ENCODE measurements around the gene TRIM25. TPM values are rescaled to one million over a fixed set of nuclear protein-coding genes. Genes with fewer than 3 reads are reported as not detected.
"Not testable (repeated sequence)": the region's sequence is repeated elsewhere in the genome, so short reads cannot be mapped to it uniquely, and the experiment has no call there.

Gene TRIM25, protein sequence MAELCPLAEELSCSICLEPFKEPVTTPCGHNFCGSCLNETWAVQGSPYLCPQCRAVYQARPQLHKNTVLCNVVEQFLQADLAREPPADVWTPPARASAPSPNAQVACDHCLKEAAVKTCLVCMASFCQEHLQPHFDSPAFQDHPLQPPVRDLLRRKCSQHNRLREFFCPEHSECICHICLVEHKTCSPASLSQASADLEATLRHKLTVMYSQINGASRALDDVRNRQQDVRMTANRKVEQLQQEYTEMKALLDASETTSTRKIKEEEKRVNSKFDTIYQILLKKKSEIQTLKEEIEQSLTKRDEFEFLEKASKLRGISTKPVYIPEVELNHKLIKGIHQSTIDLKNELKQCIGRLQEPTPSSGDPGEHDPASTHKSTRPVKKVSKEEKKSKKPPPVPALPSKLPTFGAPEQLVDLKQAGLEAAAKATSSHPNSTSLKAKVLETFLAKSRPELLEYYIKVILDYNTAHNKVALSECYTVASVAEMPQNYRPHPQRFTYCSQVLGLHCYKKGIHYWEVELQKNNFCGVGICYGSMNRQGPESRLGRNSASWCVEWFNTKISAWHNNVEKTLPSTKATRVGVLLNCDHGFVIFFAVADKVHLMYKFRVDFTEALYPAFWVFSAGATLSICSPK
- total RNA-seq = 100 to 1,000 TPM; 180 to 181 TPM

DNA sequence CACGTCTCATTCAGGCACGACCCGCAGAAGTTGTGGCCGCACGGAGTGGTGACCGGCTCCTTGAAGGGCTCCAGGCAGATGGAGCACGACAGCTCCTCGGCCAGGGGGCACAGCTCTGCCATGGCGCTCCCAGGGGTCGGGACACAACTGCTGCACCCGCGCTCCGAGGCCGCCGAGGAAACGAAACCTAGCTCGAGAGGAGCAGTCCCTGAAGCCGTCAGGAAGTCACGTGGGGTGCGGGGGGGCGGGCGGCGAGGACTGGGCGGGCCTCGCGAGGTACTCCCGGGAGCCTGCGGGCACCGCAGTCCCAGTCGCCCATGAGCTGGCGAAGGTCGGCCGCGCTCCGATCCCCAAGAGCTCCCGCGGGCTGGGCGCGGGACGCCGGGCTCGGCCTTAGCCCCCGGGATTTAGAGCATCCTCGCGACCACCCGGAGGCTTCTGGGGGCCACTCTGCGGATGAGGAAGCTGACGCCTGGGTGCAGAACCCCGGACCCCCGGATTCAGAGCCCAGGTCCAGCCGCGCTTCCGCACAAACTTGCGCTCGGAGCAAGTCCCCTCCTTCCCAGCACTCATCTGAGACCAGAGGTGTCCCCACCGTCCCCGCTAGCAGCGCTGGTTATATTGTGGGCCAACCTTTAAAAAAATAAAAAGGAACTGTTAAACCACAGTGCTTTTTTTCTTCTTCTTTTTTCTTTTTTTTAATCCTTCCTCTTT, at the start of gene TRIM25:
TSS of gene TRIM25 (minus strand) at position 183 of the 714 bp plus-strand sequence. CDS start at position 122, 61 bp downstream.
- peaks cover 18% of the 10 kb centered on the region for H3K9me3 Mint-ChIP-seq

DNA sequence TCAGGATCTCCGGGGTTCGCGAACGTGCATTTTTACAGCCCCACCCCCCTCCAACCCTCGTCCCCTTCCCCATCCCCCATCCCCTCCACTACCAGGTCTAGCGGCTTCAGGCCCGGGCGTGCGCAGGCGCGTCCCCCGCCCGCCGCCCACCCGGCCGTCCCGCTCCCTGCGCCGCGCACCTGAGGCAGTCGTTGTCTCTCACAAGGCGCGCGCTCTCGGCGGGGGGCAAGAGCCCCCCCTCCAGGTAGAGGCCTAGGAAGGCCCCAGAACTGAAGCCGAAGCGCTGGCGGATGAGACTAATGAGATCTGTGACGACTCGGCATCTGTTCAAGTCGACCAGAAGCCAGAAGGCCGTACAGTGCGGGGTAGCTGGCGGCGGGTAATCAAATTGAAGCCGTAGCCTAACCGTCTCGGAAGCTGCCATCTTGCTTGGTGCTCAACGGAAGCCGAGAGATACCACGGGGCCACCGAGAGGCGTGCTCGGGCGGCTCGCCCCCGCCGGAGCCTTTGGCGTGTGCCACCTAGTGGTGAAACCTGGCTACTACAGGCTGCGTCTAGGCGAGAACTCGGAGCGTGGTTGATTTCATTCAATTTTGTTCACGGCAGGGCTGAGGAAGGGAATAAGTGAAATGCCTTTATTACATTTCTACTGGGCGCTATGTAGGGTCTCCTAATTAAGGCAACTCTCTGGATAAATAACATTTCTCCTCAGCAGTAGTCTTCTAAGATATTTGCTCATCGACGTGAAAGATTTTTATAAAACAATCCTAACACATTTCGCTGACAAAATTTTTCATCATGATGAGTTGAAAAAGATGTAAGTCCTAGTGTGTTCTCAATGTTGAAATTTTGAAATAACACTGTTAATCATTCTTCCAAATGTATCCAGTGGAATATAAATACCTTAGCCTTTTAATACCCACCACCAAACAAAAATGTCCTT, 47.0 kb upstream of the TRIM25 start, which contains the start of gene COIL:
TSS of gene COIL (minus strand) at position 455 of the 943 bp plus-strand sequence. CDS start at position 424, 31 bp downstream.
- Mint-ChIP-seq H3K36me3 (ENCODE audit: low read depth) (peaks cover 4% of the 10 kb centered on the region), H3K27ac (peak within 1 kb of the TSS; percentile 77), H3K4me1 (peaks cover 28% of the 10 kb centered on the region), H3K9me3 (no peaks in the 10 kb centered on the region), H3K27me3 (peaks cover 4% of the 10 kb centered on the region), H3K4me3 (peak within 1 kb of the TSS; percentile 79)
- CTCF ChIA-PET = interaction anchor here (0.6 to 1.6 kb wide), 7 partner anchors 12 to 141 kb away, joined by 3 to 6 read pairs (median 4); partner anchors contain the start of genes C17orf67, DGKE and TRIM25
- peak; percentile 93 for DNase-seq
- POLR2A ChIA-PET = interaction anchor here (0.7 to 2.1 kb wide), 5 partner anchors 14 to 53 kb away, joined by 3 to 15 read pairs (median 3); partner anchors contain the start of genes SCPEP1 and TRIM25

More for the DNA sequence above, at the start of gene TRIM25:
- peak within 1 kb of the TSS; percentile 86 for H3K27ac Mint-ChIP-seq
- ChIA-PET POLR2A (interaction anchor here (0.7 to 2.7 kb wide), 21 partner anchors 8 to 173 kb away, joined by 3 to 8 read pairs (median 4); partner anchors contain the start of gene AKAP1), CTCF (interaction anchor here (0.8 to 1.9 kb wide), 6 partner anchors 23 to 134 kb away, joined by 3 to 8 read pairs (median 4); partner anchors contain the start of gene COIL)
- no peaks in the 10 kb centered on the region for H3K27me3 Mint-ChIP-seq
- DNase-seq = peak; percentile 93
- H3K36me3 Mint-ChIP-seq (ENCODE audit: low read depth) = peaks cover 62% of the 10 kb centered on the region
- H3K4me3 Mint-ChIP-seq = peak within 1 kb of the TSS; percentile 98
- H3K4me1 Mint-ChIP-seq = peaks cover 58% of the 10 kb centered on the region

DNA sequence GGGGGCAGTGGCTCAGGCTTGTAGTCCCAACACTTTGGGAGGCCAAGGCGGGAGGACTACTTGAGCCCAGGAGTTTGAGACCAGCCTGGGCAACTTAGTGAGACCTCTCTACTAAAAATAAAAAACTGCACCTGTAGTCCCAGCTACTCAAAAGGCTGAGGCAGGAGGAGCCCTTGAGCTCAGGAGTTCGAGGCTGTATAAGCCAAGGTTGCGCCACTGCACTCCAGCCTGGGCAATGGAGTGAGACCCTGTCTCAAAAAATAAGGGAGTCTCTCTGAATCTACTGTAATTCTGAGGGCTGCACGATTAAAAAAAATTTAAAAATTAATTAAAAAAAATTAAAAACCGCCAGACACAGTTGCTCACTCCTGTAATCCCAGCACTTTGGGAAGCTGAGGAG, 43.1 kb upstream of the TRIM25 start:
- H3K4me3 Mint-ChIP-seq = no peak overlapping the region
- no peaks in the 10 kb centered on the region for H3K27me3 Mint-ChIP-seq
- H3K27ac Mint-ChIP-seq = no peak overlapping the region
- DNase-seq = no peak
- H3K9me3 Mint-ChIP-seq = no peaks in the 10 kb centered on the region
- CTCF ChIA-PET = interaction anchor here (0.9 to 1.6 kb wide), 2 partner anchors 18 to 177 kb away, joined by 3 read pairs; no protein-coding TSS in a partner anchor
- POLR2A ChIA-PET = no interaction called here
- H3K36me3 Mint-ChIP-seq (ENCODE audit: low read depth) = peaks cover 12% of the 10 kb centered on the region
- peaks cover 23% of the 10 kb centered on the region for H3K4me1 Mint-ChIP-seq

DNA sequence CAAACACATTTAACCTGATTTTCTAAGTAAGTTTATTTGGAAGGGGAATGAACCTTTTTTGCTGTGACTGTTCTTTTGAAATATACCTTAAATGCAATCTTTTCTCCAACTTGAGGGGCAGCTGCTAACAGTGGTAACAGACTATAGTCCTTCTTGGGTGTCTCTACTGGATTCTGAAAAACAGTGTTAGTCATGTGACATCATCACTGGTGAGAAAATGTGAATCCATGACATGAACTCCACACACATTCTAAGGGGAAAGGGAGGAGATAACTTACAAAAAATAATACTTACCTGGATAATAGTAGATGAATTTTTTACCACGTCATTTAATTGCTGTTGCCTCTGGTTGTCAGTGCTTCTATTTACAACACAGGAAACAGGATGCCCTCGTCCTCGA, 35.7 kb upstream of the TRIM25 start:
- Mint-ChIP-seq H3K4me3 (no peak overlapping the region), H3K36me3 (ENCODE audit: low read depth) (peaks cover 40% of the 10 kb centered on the region), H3K27ac (no peak overlapping the region), H3K4me1 (peaks cover 16% of the 10 kb centered on the region), H3K27me3 (no peaks in the 10 kb centered on the region), H3K9me3 (no peaks in the 10 kb centered on the region)
- DNase-seq = no peak
- ChIA-PET POLR2A (interaction anchor here (0.7 kb wide), 1 partner anchor 29 kb away, joined by 3 read pairs; the partner anchor contains the start of gene SCPEP1), CTCF (interaction anchor here (1.0 to 1.1 kb wide), 2 partner anchors 60 to 130 kb away, joined by 3 read pairs; no protein-coding TSS in a partner anchor)

DNA sequence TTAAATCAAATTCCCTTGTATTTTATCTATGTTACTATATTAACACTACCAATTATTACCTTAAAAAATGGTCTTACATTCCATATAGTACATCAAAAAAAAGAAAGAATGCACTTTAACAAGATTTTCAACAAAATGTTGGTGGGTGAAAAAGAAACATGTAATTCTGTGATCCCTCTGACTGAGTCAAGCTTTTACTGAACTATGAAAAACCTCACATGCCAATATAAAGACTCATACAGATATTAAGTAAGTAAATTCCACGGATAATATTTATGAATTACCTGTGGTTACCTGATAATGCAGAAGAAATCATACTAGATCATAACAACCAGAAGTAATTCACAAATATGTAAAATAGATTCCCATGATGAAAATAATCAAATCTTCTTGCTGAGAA, 34.6 kb upstream of the TRIM25 start:
- CTCF ChIA-PET = interaction anchor here (1.0 to 1.1 kb wide), 2 partner anchors 59 to 129 kb away, joined by 3 read pairs; no protein-coding TSS in a partner anchor
- H3K27ac Mint-ChIP-seq = no peak overlapping the region
- POLR2A ChIA-PET = no interaction called here
- H3K27me3 Mint-ChIP-seq = no peaks in the 10 kb centered on the region
- H3K4me1 Mint-ChIP-seq = peaks cover 16% of the 10 kb centered on the region
- H3K4me3 Mint-ChIP-seq = no peak overlapping the region
- no peaks in the 10 kb centered on the region for H3K9me3 Mint-ChIP-seq
- no peak for DNase-seq
- peaks cover 43% of the 10 kb centered on the region for H3K36me3 Mint-ChIP-seq (ENCODE audit: low read depth)

DNA sequence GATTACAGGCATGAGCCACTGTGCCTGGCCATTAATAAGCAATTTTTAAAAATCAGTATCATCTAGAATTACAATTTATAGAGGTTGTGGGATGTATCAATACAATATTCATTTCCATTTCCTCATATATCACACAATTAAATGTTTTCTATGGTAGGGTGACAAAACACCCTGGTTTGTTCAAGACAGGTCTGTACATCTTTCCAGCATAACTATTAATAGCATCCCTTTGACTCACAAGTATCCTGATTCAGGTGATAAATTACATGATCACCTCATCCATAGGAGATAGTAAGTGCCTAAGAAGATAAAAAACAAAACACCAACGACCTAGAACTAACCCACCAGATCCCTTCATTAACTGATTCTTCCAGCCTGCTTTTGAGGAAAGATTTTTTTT, 33.9 kb upstream of the TRIM25 start:
- Mint-ChIP-seq H3K9me3 (no peaks in the 10 kb centered on the region), H3K4me3 (no peak overlapping the region), H3K4me1 (peaks cover 16% of the 10 kb centered on the region), H3K27me3 (no peaks in the 10 kb centered on the region), H3K27ac (no peak overlapping the region), H3K36me3 (ENCODE audit: low read depth) (peaks cover 42% of the 10 kb centered on the region)
- CTCF ChIA-PET = no interaction called here
- DNase-seq = no peak
- POLR2A ChIA-PET = no interaction called here

DNA sequence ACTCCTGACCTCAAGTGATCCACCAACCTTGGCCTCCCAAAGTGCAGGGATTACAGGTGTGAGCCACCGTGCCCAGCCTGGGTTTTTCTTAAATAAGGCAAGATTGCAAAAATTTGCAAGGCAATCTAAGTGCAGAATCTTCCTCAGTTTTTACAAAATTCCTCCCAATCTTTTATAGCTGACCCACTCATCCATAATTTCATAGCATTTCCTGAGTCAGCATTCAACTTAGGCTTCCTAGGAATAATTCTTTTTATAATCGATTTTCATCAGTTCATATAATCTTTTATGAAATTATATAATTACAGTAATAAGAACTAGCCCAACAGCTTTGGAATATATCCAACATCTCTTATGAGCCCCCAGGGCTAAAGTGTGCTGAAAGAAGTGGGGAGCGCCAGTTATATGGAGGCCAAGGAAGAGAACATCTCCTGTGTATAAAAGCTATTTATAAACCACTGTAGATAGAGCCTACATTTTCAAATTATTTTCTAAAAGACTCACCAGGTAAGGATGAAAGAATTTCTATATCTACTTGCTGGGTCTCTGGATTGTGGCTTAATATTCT, 32.2 kb upstream of the TRIM25 start:
- DNase-seq = no peak
- H3K27ac Mint-ChIP-seq = no peak overlapping the region
- ChIA-PET CTCF (interaction anchor here (1.6 kb wide), 1 partner anchor 166 kb away, joined by 4 read pairs; no protein-coding TSS in a partner anchor), POLR2A (no interaction called here)
- peaks cover 16% of the 10 kb centered on the region for H3K4me1 Mint-ChIP-seq
- H3K4me3 Mint-ChIP-seq = no peak overlapping the region
- no peaks in the 10 kb centered on the region for H3K9me3 Mint-ChIP-seq
- H3K36me3 Mint-ChIP-seq (ENCODE audit: low read depth) = peaks cover 45% of the 10 kb centered on the region
- no peaks in the 10 kb centered on the region for H3K27me3 Mint-ChIP-seq

DNA sequence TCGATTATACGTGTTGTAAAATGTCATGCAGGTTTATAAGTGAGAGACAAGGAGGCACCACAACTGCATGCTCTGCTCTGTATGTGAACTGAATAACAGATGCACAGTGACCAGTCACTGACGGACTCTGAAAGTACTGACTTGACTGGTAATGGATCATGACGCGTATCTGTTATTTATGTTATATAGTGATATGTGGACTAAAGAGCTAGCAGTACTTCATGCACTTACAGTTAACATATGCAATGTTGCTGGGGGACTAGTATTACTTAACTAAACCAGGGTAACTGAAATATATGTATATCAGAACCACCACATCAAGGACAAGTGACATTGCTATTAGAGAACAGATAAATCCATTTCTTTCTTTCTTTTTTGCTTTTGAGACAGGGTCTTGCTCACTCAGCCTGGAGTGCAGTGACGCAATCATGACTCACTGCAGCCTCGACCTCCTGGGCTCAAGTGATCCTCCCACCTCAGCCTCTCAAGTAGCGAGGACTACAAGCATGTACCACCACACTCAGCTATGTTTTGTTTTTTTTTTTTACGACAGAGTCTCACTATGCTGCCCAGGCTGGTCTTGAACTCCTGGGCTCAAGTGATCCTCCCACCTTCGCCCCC, 29.8 kb upstream of the TRIM25 start:
- POLR2A ChIA-PET = no interaction called here
- Mint-ChIP-seq H3K4me1 (peaks cover 8% of the 10 kb centered on the region), H3K27me3 (no peaks in the 10 kb centered on the region), H3K9me3 (no peaks in the 10 kb centered on the region), H3K27ac (no peak overlapping the region), H3K36me3 (ENCODE audit: low read depth) (peaks cover 36% of the 10 kb centered on the region), H3K4me3 (no peak overlapping the region)
- CTCF ChIA-PET = interaction anchor here (0.9 to 5.2 kb wide), 3 partner anchors 36 to 126 kb away, joined by 3 to 91 read pairs (median 51); no protein-coding TSS in a partner anchor
- no peak for DNase-seq

DNA sequence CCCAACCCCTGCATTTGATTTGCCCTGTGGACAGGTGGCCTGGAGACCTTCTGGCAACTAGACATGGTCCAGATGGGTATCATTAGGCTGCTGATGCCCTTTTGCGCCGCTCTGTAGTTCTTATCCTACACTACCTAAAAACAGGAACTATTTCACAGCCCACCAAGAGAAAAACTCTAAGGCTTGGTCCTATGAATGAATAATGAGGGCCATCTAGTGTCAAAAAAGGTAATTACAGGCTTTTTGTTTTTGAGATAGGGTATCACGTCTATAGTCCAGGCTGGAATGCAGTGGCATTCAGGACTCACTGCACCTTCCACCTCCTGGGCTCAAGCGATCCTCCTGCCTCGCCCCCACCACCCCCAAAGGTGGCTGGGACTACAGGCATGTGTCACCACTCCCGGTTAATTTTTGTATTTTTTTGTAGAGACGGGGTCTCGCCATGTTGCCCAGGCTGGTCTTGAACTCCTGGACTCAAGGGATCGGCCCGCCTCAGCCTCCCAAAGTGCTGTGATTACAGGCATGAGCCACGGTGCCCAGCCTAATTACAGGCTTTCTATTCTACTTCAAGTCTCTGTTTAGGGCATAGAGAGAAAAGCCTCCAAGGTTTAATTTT, 26.1 kb upstream of the TRIM25 start:
- ChIA-PET CTCF (interaction anchor here (0.7 to 5.2 kb wide), 16 partner anchors 12 to 122 kb away, joined by 3 to 91 read pairs (median 4); no protein-coding TSS in a partner anchor), POLR2A (interaction anchor here (0.7 to 1.3 kb wide), 4 partner anchors 26 to 105 kb away, joined by 3 to 4 read pairs (median 3); partner anchors contain the start of gene TRIM25)
- H3K27me3 Mint-ChIP-seq = no peaks in the 10 kb centered on the region
- no peaks in the 10 kb centered on the region for H3K9me3 Mint-ChIP-seq
- peaks cover 26% of the 10 kb centered on the region for H3K4me1 Mint-ChIP-seq
- H3K36me3 Mint-ChIP-seq (ENCODE audit: low read depth) = peaks cover 40% of the 10 kb centered on the region
- H3K4me3 Mint-ChIP-seq = no peak overlapping the region
- no peak for DNase-seq
- H3K27ac Mint-ChIP-seq = no peak overlapping the region

DNA sequence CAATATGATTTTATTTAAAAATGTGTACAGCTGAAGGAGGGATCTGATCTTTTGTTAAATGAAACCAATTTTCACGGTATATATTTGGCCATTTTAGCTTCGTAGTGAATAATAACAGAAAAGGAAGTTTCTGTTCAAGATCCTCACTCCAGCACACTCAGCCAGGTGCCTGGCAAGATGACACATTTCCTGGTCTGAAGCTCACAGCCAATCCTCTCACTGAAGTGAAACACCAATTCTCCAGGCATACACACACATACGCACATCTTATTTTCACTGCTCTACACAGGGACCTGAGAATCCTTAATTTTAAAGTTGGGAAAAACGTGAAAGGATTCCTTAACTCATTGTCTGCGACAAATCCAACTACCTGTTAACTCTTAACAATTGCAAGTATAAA, 24.4 kb upstream of the TRIM25 start:
- Mint-ChIP-seq H3K4me1 (peaks cover 37% of the 10 kb centered on the region), H3K36me3 (ENCODE audit: low read depth) (peaks cover 51% of the 10 kb centered on the region), H3K27ac (peak overlapping the region; percentile 55)
- CTCF ChIA-PET = interaction anchor here (0.8 to 1.1 kb wide), 3 partner anchors 27 to 120 kb away, joined by 3 to 7 read pairs (median 3); no protein-coding TSS in a partner anchor
- H3K9me3 Mint-ChIP-seq, H3K27me3 Mint-ChIP-seq, H3K4me3 Mint-ChIP-seq, DNase-seq, POLR2A ChIA-PET: not testable (repeated sequence)

Measured in activated CD4-positive, alpha-beta memory T cell treated with anti-CD3 and anti-CD28 coated beads, Interleukin-2, amount 10 ng/mL, durations not matched to agents 7 days and 5 days (primary cell).